ENCODE data around the gene CARNS1. TPM values are rescaled to one million over a fixed set of nuclear protein-coding genes. Genes with fewer than 3 reads are reported as not detected.

Gene CARNS1
- total and polyA plus RNA-seq, 2 of the 13 experiments (the other 11 are each of a cell fraction or from before 2014, with no cell fraction given): not detected

DNA sequence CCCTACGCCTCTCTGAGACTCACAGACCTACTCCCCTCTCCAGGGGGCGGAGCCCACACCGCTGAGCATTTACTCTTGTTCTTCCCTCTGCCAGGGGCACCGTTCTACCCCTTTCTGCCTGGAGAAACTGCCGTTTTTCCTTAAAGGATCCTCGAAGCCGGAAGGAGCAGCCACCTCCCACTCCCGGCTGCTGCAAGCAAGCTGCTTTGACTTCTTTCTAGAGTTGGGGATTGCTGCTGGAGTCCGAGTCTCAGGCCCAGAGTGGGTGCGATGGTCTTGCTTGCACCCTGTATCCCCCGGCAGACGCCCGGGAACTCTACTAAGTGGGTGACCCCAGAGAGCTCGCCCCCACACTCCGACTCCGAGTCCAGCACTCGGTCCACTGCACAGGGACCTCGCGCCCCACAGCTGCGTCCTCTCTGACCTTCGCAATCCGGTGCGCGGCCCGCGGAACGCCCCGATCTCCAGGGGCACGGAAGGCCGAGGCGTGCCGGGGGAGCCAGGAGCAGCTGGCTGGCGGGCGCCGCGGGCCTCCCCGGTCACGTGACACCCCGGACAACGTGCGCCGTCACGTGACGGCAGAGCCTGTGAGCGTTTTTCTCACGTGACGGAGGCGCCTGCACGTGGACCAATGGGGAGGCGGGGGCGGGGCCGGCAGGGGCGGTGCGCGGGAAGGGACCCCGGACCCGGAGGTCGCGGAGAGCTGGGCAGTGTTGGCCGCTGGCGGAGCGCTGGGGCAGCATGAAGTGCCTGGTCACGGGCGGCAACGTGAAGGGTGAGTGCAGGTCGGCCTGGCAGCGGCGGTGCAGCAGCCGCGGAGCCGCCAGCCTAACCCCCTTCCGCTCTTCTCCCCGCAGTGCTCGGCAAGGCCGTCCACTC lies 23.9 kb upstream of the CARNS1 start, which contains the start of gene RAD9A (continued):
- peak; percentile 92 for TF ChIP-seq NFYB (CRISPR knock-in tag; IDR thresholded peaks at IDR 0.05)
- TF ChIP-seq ZNF619 (CRISPR knock-in tag; IDR thresholded peaks at IDR 0.05): no peak; the same call in 1 of the 2 replicates
- TF ChIP-seq, protein P1, sequence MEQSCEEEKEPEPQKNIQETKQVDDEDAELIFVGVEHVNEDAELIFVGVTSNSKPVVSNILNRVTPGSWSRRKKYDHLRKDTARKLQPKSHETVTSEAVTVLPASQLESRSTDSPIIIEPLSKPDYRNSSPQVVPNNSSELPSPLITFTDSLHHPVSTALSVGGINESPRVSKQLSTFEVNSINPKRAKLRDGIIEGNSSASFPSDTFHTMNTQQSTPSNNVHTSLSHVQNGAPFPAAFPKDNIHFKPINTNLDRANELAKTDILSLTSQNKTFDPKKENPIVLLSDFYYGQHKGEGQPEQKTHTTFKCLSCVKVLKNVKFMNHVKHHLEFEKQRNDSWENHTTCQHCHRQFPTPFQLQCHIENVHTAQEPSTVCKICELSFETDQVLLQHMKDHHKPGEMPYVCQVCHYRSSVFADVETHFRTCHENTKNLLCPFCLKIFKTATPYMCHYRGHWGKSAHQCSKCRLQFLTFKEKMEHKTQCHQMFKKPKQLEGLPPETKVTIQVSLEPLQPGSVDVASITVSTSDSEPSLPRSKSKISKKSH (CRISPR knock-in tag; IDR thresholded peaks at IDR 0.05; ENCODE audit: borderline replicate concordance): peak; percentile 94
- TF ChIP-seq, protein P2, sequence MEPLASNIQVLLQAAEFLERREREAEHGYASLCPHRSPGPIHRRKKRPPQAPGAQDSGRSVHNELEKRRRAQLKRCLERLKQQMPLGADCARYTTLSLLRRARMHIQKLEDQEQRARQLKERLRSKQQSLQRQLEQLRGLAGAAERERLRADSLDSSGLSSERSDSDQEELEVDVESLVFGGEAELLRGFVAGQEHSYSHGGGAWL (CRISPR knock-in tag; IDR thresholded peaks at IDR 0.05): peak; percentile 91; the same call in 1 of the 2 replicates
- TF ChIP-seq, protein P3, sequence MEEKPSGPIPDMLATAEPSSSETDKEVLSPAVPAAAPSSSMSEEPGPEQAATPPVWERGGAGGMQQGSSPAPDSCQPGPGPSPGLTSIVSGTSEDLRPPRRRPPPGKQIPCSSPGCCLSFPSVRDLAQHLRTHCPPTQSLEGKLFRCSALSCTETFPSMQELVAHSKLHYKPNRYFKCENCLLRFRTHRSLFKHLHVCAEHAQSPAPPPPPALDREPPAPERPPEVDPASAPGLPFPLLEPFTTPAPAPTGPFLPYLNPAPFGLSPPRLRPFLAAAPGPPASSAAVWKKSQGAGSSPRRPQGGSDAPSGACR (CRISPR knock-in tag; IDR thresholded peaks at IDR 0.05): no peak; the same call in 1 of the 2 replicates
- no peak for TF ChIP-seq SRSF4 (IDR thresholded peaks at IDR 0.05; ENCODE audit: low read depth, low read length, poor library complexity, severe bottlenecking)
- TF ChIP-seq ZNF720 (CRISPR knock-in tag; IDR thresholded peaks at IDR 0.05): no peak
- TF ChIP-seq, protein P4, sequence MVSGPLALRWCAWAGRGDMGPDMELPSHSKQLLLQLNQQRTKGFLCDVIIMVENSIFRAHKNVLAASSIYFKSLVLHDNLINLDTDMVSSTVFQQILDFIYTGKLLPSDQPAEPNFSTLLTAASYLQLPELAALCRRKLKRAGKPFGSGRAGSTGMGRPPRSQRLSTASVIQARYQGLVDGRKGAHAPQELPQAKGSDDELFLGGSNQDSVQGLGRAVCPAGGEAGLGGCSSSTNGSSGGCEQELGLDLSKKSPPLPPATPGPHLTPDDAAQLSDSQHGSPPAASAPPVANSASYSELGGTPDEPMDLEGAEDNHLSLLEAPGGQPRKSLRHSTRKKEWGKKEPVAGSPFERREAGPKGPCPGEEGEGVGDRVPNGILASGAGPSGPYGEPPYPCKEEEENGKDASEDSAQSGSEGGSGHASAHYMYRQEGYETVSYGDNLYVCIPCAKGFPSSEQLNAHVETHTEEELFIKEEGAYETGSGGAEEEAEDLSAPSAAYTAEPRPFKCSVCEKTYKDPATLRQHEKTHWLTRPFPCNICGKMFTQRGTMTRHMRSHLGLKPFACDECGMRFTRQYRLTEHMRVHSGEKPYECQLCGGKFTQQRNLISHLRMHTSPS (CRISPR knock-in tag; IDR thresholded peaks at IDR 0.05; ENCODE audit: low read depth): peak; percentile 30; the same call in 1 of the 2 replicates
- TF ChIP-seq FLYWCH1 (CRISPR knock-in tag; IDR thresholded peaks at IDR 0.05): peak; percentile 88; the same call in 1 of the 2 replicates
- TF ChIP-seq NONO (IDR thresholded peaks at IDR 0.05): no peak
- peak; percentile 96 for TF ChIP-seq NONO (CRISPR knock-in tag; conservative IDR thresholded peaks at IDR 0.05)
- TF ChIP-seq, protein P5, sequence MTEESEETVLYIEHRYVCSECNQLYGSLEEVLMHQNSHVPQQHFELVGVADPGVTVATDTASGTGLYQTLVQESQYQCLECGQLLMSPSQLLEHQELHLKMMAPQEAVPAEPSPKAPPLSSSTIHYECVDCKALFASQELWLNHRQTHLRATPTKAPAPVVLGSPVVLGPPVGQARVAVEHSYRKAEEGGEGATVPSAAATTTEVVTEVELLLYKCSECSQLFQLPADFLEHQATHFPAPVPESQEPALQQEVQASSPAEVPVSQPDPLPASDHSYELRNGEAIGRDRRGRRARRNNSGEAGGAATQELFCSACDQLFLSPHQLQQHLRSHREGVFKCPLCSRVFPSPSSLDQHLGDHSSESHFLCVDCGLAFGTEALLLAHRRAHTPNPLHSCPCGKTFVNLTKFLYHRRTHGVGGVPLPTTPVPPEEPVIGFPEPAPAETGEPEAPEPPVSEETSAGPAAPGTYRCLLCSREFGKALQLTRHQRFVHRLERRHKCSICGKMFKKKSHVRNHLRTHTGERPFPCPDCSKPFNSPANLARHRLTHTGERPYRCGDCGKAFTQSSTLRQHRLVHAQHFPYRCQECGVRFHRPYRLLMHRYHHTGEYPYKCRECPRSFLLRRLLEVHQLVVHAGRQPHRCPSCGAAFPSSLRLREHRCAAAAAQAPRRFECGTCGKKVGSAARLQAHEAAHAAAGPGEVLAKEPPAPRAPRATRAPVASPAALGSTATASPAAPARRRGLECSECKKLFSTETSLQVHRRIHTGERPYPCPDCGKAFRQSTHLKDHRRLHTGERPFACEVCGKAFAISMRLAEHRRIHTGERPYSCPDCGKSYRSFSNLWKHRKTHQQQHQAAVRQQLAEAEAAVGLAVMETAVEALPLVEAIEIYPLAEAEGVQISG (CRISPR knock-in tag; IDR thresholded peaks at IDR 0.05): peak; percentile 72
- TF ChIP-seq, protein P6, sequence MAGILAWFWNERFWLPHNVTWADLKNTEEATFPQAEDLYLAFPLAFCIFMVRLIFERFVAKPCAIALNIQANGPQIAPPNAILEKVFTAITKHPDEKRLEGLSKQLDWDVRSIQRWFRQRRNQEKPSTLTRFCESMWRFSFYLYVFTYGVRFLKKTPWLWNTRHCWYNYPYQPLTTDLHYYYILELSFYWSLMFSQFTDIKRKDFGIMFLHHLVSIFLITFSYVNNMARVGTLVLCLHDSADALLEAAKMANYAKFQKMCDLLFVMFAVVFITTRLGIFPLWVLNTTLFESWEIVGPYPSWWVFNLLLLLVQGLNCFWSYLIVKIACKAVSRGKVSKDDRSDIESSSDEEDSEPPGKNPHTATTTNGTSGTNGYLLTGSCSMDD (CRISPR knock-in tag; IDR thresholded peaks at IDR 0.05): no peak
- no peak for TF ChIP-seq ZNF75D (CRISPR knock-in tag; IDR thresholded peaks at IDR 0.05; ENCODE audit: borderline replicate concordance)
- peak; percentile 68 for TF ChIP-seq ZNF761 (CRISPR knock-in tag; conservative IDR thresholded peaks at IDR 0.05)
- peak; percentile 96 for TF ChIP-seq GATAD1 (CRISPR knock-in tag; IDR thresholded peaks at IDR 0.05)
- TF ChIP-seq, protein P7, sequence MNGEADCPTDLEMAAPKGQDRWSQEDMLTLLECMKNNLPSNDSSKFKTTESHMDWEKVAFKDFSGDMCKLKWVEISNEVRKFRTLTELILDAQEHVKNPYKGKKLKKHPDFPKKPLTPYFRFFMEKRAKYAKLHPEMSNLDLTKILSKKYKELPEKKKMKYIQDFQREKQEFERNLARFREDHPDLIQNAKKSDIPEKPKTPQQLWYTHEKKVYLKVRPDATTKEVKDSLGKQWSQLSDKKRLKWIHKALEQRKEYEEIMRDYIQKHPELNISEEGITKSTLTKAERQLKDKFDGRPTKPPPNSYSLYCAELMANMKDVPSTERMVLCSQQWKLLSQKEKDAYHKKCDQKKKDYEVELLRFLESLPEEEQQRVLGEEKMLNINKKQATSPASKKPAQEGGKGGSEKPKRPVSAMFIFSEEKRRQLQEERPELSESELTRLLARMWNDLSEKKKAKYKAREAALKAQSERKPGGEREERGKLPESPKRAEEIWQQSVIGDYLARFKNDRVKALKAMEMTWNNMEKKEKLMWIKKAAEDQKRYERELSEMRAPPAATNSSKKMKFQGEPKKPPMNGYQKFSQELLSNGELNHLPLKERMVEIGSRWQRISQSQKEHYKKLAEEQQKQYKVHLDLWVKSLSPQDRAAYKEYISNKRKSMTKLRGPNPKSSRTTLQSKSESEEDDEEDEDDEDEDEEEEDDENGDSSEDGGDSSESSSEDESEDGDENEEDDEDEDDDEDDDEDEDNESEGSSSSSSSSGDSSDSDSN (CRISPR knock-in tag; IDR thresholded peaks at IDR 0.05): peak; percentile 83; the same call in 1 of the 2 replicates
